NCI-H146 treated with DMSO at 0.1 percent for 48 hours (cell line): Measurements from ENCODE around the gene MEGF11.

Source experiments
- DNase-seq: peaks from one replicate; lab custom pipeline; 2025; ENCODE audit not compliant: unreplicated experiment; lab: John Stamatoyannopoulos, UW

The MEGF11 gene

DNA sequence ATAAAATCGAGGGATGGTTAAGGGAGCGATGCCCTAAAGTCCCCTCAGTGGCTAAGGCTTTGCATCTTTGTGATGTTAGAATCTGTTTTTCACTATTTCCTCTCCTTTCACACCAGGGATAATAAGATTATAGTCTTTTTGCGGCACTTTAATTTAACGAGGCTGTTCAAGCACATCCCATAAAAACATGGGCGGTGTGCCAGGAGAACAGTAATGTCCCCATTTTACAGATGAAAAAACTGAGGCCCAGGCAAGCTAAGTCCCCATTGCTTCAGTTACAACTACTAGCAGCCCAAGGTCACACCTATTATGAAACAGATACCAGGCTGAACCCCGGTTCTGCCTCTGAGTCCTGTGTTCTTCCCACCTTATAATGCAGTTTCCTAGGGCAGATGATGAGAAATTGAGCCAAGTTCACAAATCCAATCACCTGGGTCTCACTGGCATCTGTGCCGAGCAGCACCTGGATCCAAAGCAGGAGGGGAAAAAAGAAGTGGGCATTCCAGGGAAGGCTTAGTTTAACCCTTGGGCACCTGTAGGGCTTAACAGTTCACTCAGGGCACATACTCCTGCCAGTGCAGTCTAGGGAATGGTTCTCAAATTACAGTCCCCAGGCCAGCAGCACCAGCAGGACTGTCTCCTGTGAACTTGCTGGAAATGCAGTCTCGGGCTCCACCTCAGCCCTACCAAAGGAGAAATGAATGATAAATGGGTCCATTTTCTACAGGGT, 215.0 kb downstream of the MEGF11 start:
- no peak for DNase-seq

DNA sequence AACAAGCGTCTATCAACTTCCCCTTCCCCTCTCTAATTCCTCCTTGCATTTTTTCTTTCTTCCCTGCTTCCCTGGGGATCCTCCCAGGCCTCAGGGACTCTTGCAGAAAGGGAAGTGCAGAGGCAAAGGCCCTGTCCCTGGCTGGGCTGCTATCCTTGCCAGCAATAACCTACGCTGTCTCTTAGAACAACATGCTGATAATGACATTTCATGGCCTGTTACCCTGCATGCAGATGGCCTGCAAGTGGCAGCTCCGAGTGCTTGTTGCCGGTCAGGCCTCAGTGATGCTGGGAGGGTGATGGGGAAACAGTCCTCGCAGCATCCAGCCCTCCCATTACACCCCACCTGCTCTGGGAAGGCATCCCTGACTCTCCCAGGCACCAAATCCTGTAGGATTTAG, 216.7 kb downstream of the MEGF11 start:
- no peak for DNase-seq

GRCh38 chr15:66035901-66036300, 217.6 kb downstream of the MEGF11 start:
- DNase-seq, result no peak

GRCh38 chr15:66033143-66033542, 220.4 kb downstream of the MEGF11 start:
- no peak for DNase-seq

GRCh38 chr15:66032006-66032405, 221.5 kb downstream of the MEGF11 start:
- no peak for DNase-seq

DNA sequence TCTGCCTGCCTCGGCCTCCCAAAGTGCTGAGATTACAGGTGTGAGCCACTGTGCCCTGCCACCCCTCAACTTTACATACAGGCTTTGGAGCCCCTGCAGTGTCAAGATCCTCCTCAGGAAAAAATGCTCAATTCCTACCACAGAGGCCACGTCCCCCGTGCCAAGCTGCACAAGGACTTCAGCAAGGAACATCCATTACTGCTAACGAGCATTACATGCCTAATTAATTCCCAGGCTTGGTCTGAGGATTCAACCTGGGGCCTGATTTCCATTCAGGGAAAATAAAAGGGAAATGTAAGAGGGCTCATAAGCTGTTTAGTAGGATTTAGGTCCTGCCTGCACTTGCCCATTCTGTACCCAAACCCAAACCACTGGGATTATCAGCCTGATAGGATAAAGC, 222.9 kb downstream of the MEGF11 start:
- no peak for DNase-seq

DNA sequence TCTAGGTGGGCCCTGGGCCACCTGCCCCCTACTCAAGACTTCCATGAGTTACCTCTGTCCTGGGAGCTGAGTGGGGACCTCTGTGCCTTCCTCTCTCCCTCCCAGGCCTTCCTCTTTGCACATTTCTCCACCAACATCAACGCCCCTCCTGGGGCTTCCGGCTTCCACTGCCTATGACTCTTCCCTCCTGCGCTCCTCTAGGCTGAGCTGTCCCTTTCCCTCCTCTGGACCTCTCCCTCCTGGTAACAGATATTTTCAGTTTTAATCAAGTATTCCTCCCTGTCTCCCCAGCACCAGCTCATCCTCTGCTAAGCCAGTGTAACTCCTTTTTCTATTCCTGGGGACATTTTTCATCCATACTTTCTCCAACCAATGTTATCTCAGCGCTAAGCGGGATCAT, 223.9 kb downstream of the MEGF11 start:
- DNase-seq, result no peak

DNA sequence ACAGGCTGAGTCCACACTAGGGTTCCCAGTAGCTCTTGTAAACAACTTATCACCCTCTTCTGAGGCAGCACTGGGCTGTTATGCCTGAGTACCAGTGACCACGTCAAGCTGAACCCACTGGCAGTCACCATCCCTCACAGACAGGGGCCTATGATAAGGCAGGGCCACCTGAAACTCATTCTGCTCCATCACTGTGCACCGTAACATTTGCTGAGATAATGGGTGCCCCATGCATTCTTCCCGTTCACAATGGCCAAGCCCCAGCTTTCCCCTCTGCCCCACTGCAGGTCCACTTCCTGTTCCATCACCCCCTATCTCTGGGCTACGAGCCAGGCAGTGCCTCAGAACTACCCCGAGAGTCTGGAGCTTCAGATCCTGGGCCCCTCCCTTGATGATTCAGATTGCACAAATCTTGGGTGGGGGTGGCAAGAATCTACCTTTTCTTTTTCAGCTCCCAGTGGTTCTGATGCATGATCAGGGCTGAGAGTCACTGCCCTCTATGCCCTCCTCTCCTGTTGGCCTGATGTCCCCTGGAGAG, 226.2 kb downstream of the MEGF11 start:
- no peak for DNase-seq

DNA sequence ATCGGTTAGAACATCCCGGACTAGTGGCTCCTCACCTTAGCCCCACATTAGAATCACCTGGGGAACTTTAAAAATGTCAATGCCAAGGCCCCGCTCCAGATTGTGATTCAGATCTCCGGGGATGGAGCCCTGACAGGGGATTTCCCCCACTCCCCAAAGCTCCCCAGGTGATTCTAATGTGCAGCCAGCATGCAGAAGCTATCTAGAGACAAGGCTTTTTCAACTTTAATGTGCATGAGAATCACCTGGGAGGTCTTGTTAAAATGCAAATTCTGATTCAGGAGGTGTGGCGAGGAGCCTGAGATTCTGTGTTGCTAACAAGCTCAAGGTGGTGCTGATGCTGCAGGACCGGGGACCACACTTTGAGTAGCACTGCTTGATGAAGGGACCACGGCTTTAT, 227.6 kb downstream of the MEGF11 start:
- DNase-seq, result no peak

- DNase-seq, result no peak
These were observed 228.5 kb downstream of the MEGF11 start for GRCh38 chr15:66025015-66025452.

DNA sequence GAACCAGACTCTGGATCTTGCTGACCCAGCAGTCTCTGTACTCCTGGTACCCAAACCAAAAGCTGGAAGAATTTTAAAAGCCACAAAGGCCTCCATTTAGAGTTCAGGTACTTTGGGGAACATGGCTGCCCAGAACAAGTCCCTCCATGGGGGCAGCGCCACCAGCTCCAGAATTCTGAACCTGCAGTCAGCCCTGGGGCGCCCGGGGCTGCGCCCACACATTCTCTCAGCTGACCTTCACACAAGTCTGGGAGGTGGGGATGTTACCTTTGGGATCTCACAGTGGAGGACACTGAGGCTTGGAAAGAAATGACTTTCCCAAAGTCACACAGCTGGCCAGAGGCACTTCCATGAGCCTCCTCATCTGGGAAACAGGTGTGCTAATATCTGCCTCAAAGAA, 229.4 kb downstream of the MEGF11 start:
- DNase-seq, result no peak

GRCh38 chr15:66023311-66023972, 230.1 kb downstream of the MEGF11 start:
- DNase-seq, result peak; percentile 47

DNA sequence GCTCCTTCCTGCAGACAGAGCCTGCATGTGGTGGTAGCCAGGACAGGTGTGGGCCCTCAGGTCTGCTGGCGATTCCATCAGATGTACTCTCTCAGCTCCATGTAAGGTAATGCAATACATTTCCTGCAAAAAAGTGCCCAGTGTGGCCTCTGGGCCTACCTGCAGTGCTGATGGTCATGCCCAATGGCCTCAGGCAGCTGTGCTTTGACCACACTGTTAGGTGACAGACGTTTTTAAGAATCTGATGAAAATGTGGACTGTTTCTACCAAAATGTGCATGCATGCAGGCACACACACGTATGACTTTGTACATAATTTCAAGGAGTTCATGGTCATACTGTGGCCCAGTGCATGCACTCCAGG, 231.4 kb downstream of the MEGF11 start:
- no peak for DNase-seq

GRCh38 chr15:66021496-66022162, 231.9 kb downstream of the MEGF11 start:
- DNase-seq, result no peak

DNA sequence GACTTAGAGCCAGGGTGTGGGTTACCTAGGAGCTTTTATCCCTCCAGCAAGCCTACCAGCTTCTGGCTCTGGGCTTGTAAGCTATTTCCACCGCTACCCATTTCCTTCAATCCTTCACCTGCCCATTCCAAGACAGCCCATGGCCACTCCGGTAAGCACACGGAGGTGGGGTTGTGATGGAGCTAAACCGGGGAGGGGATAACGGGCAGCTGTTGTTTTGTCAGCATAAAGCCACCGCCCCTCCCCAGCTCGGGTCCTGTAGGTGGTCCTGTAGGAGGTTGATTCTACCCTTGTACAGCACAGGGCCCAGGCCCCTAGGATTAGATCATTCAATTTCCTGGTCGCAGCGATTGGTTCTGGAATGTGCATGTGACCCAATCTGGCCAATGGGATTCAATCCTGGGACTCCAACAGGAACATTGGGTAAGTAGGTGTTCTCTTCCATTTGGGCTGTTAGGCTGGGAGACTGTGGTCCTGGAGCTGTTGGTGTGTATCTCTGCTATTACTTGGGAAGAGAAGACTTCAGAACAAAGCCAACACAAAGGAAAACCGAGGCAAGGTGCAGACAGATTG, 233.6 kb downstream of the MEGF11 start:
- DNase-seq, result no peak

- DNase-seq, result no peak
These were observed 234.2 kb downstream of the MEGF11 start for GRCh38 chr15:66019368-66019767.

DNA sequence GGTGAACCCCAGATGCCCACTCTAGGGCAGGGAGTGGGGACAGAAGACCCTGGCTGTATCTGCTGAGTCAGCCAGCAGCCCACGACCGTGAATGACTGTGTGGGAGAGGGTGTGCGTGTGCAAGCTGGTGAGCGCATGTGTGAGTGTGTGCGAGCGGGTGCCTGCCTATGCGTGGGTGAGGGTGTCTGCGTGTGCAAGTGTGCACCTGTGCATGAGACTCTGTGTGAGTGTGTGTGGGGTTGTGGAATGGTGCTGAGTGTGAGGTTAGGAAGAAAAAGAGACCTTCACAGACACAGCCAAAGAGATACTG, 235.1 kb downstream of the MEGF11 start:
- DNase-seq, result no peak

- no peak for DNase-seq
These were observed 235.6 kb downstream of the MEGF11 start for GRCh38 chr15:66017792-66018487.

- DNase-seq, result no peak
These were observed 236.6 kb downstream of the MEGF11 start for GRCh38 chr15:66017000-66017399.

DNA sequence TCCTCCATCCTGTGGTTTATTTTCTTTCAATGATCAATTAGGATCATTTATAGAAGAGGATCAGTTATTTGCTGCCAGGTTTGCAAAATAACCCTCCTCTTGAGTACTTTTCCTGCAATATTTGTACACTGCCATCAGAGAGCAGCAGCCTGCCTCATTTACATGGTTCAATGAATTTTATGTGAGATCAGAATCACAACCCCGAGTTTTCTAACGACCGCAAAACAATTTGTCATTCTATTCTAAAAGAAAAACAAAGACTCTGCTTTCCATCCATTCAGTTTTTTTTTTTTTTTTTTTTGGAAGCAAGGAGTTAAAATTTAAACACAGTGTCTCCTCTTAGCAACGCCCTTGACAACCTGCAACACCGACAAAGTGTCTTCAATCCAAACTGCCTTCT, 237.4 kb downstream of the MEGF11 start:
- no peak for DNase-seq

- DNase-seq, result no peak
These were observed 238.8 kb downstream of the MEGF11 start for GRCh38 chr15:66014635-66015182.
